ENCODE data around the gene CCDC66. TPM values are rescaled to one million over a fixed set of nuclear protein-coding genes. Genes with fewer than 3 reads are reported as not detected.

Gene CCDC66
- total and polyA plus RNA-seq, 2 of the 8 experiments (the other 6 are each of a cell fraction or from before 2014, with no cell fraction given) = 9.6 to 29.3 TPM

DNA sequence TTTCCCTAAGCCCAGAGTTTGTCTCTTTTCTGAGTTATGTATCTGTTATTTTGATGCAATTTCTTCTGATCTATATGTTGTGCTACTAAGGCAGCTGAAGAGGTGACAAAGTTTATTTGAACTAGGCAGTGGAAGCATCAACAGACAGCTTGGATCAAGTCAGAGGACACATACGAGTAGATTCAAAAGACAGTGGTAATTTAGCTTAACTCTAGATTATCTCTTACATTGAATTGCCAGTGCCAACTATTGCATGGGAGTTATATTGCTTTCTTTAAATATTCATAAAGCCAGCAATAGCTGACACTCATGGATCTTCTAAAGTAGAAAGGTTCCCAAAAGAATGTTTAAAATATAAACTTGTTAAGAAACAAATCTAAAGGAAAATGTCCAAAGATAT, 37.3 kb upstream of the CCDC66 start:
- no peak overlapping the region for H3K4me2 ChIP-seq (ENCODE audit: insufficient read depth in 1 of 2, low read depth in 2 of 2, low read length in 2 of 2)
- no peak for DNase-seq (ENCODE audit: low read depth in 1 of 2, low spot score in 2 of 2)
- H3K27ac ChIP-seq (ENCODE audit: low read depth, low read length) = no peak overlapping the region
- no peak for FAIRE-seq
- no peak overlapping the region for H2BK12ac ChIP-seq (ENCODE audit: low read depth, low read length)
- ChIA-PET POLR2A (ENCODE audit: partially characterized antibody) (no interaction called here), CTCF (ENCODE audit: partially characterized antibody) (interaction anchor here (1.0 to 1.8 kb wide), 3 partner anchors 12 to 25 kb away, joined by 4 to 5 read pairs (median 4); no protein-coding TSS in a partner anchor)
- H4K5ac ChIP-seq (ENCODE audit: insufficient read length, low read depth, low read length) = no peak overlapping the region
- no peak overlapping the region for H3K23ac ChIP-seq (ENCODE audit: insufficient read length)
- no peak overlapping the region for H3K14ac ChIP-seq (ENCODE audit: insufficient read length)
- H3K4me1 ChIP-seq (replicated peaks in 1 of 4; ENCODE audit: control insufficient read depth in 3 of 4, insufficient read depth in 4 of 4, low read length in 3 of 4) = no peaks in the 10 kb centered on the region
- H2AK5ac ChIP-seq (ENCODE audit: low read depth, low read length) = no peak overlapping the region
- H3K18ac ChIP-seq (ENCODE audit: extremely low read depth, low read length) = no peak overlapping the region
- no peak overlapping the region for H4K91ac ChIP-seq (replicated peaks; ENCODE audit: insufficient read length, low read length)
- 90% methylated on average over 1 of the region's 1 CpG; no CpG with 5 or more reads in 1 of the 2 experiments for WGBS, 2 experiments (ENCODE audit: extremely low coverage in 1 of 2, insufficient coverage in 1 of 2, insufficient read length in 1 of 2, insufficient replicate concordance in 2 of 2, low coverage in 1 of 2, low lambda C conversion rate in 2 of 2, missing lambda C conversion rate in 1 of 2)
- no peak overlapping the region for H2AFZ ChIP-seq (ENCODE audit: low read length)
- H3K36me3 ChIP-seq (ENCODE audit: control insufficient read depth in 2 of 4, insufficient read depth in 4 of 4, low read length in 3 of 4) = no peaks in the 10 kb centered on the region
- peaks cover 0 to 1% (median 0%) of the 10 kb centered on the region in 4 experiments; a peak in 1 of 7 replicates for H3K27me3 ChIP-seq (replicated peaks in 1 of 4; ENCODE audit: control insufficient read depth in 3 of 4, extremely low read depth in 1 of 4, insufficient read depth in 3 of 4, low read length in 3 of 4)
- no peaks in the 10 kb centered on the region for H3K9me3 ChIP-seq (ENCODE audit: insufficient read depth in 2 of 2, low read depth in 1 of 2, low read length in 1 of 2)
- no peaks in the 10 kb centered on the region for H3K79me1 ChIP-seq (ENCODE audit: low read depth, low read length)
- H3K4ac ChIP-seq (replicated peaks; ENCODE audit: insufficient read length, low read depth, low read length) = no peak overlapping the region
- no peaks in the 10 kb centered on the region for H3K23me2 ChIP-seq (ENCODE audit: low read depth, low read length)
- no peak overlapping the region for H3K56ac ChIP-seq (replicated peaks; ENCODE audit: insufficient read length, low read depth, low read length)
- no peaks in the 10 kb centered on the region for H3K79me2 ChIP-seq (ENCODE audit: control insufficient read depth in 1 of 2, insufficient read depth in 2 of 2, low read length in 2 of 2)
- H2BK15ac ChIP-seq (ENCODE audit: low read length) = no peak overlapping the region
- H4K20me1 ChIP-seq (replicated peaks in 1 of 2; ENCODE audit: control insufficient read depth in 1 of 2, insufficient read depth in 2 of 2, low read length in 2 of 2) = no peaks in the 10 kb centered on the region
- no peak overlapping the region for H4K8ac ChIP-seq (ENCODE audit: extremely low read depth, insufficient read depth, low read length)
- no peak overlapping the region for H3K9ac ChIP-seq (replicated peaks in 1 of 4; ENCODE audit: extremely low read depth in 1 of 4, low read depth in 3 of 4, low read length in 3 of 4)
- H3K4me3 ChIP-seq (ENCODE audit: extremely low read depth in 1 of 4, insufficient read depth in 2 of 4, low read depth in 3 of 4, low read length in 4 of 4) = no peak overlapping the region
- H2BK5ac ChIP-seq (ENCODE audit: low read depth, low read length) = no peak overlapping the region
- no peak overlapping the region for H2BK20ac ChIP-seq (ENCODE audit: low read length)
- no peak overlapping the region for H2BK120ac ChIP-seq (replicated peaks; ENCODE audit: low read depth, low read length)
- TF ChIP-seq GTF2F1 (IDR thresholded peaks at IDR 0.05; ENCODE audit: borderline replicate concordance, low read depth, low read length) (no peak), CEBPB (IDR thresholded peaks at IDR 0.05; ENCODE audit: low read depth, low read length) (no peak), EZH2 (IDR thresholded peaks at IDR 0.05; ENCODE audit: low read depth, low read length, severe bottlenecking) (no peak), ASH2L (IDR thresholded peaks at IDR 0.05; ENCODE audit: low read length) (no peak), KDM4A (IDR thresholded peaks at IDR 0.05; ENCODE audit: low read depth, low read length, severe bottlenecking) (no peak), YY1 (IDR thresholded peaks at IDR 0.05; ENCODE audit: low read depth, low read length) (no peak), GABPA (IDR thresholded peaks at IDR 0.05; ENCODE audit: borderline replicate concordance, insufficient read depth, low read length) (no peak), KDM5A (IDR thresholded peaks at IDR 0.05; ENCODE audit: low read length) (no peak), SRF (IDR thresholded peaks at IDR 0.05; ENCODE audit: low read depth, low read length) (no peak), HDAC2 (IDR thresholded peaks at IDR 0.05; ENCODE audit: borderline replicate concordance in 1 of 2, low read depth in 2 of 2, low read length in 2 of 2) (no peak), BRCA1 (IDR thresholded peaks at IDR 0.05; ENCODE audit: low read depth, low read length) (no peak), CTCF (IDR thresholded peaks at IDR 0.05; ENCODE audit: control extremely low read depth in 1 of 3, insufficient read depth in 1 of 3, low read depth in 1 of 3, low read length in 3 of 3) (no peak)
